Body of pancreas (tissue), 4 donors: ENCODE results near the gene TNRC6B.

ENCODE experiments used
- CTCF ChIP-seq, 7 experiments: fragments of 450-650 bp in 4 of 7; fragments of 200-600 bp in 3 of 7; sonication (generic) in 3 of 7; IDR thresholded peaks; one replicate each; pipeline ENCODE4 v1.5.1; 2016 to 2019; ENCODE audit warnings: antibody characterized with exemption in 7 of 7
- POLR2A ChIP-seq, 3 donors: fragments of 450-650 bp; IDR thresholded peaks; one replicate each; pipeline ENCODE4 v1.6.1; 2016; ENCODE audit warnings: antibody characterized with exemption in 3 of 3, mild to moderate bottlenecking in 2 of 3

- no peak for TF ChIP-seq CTCF (IDR thresholded peaks at IDR 0.05)
- no peak for TF ChIP-seq POLR2A (IDR thresholded peaks at IDR 0.05)
These were observed 104.0 kb downstream of the TNRC6B start for GRCh38 chr22:40281717-40282116.
